Measurements from ENCODE around the gene PTCD3.

DNA sequence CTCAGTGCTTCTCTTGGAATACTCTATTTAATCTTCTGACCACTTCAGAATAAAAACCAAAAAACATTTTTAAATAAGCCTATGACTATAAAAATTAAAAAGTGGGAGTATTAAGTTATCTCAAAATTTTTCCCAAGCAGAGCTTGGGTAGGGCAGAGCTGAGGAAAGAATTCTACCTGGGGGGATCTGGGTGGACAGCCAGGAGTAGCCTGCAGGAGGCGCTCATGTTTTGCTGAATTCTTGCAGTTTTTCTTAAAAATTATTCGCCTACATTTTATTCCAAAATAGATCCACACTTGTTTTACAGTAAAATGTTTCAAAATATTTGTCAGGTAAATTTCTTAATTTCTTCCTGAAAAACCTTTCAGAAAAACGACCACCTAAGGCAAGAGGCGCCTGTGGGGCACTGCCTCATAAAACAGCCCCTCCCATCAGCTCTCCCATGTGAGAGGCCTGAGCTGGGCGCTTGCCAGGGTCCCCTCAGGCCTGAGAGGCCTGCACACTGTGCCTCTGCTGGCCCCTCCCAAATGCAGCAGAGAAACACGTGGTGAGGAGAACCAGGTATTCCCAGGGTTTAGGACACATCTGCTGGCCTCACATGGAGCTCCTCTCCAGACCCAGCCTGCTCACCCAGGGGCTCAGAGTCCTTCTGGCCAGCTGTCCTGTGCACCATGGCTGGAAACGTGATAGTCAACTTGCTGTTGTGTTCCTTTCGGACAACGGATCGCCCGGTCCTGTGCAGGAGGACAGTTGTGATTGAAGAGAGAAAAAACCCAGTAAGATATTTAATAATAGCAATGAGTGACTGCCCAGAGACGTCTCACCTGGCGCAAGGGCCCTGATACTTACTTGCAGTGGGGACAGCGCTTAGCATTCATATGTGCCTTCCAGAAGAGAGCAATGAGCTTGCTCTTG is 17.8 kb upstream of the PTCD3 start:
- TF ChIP-seq, protein P1, sequence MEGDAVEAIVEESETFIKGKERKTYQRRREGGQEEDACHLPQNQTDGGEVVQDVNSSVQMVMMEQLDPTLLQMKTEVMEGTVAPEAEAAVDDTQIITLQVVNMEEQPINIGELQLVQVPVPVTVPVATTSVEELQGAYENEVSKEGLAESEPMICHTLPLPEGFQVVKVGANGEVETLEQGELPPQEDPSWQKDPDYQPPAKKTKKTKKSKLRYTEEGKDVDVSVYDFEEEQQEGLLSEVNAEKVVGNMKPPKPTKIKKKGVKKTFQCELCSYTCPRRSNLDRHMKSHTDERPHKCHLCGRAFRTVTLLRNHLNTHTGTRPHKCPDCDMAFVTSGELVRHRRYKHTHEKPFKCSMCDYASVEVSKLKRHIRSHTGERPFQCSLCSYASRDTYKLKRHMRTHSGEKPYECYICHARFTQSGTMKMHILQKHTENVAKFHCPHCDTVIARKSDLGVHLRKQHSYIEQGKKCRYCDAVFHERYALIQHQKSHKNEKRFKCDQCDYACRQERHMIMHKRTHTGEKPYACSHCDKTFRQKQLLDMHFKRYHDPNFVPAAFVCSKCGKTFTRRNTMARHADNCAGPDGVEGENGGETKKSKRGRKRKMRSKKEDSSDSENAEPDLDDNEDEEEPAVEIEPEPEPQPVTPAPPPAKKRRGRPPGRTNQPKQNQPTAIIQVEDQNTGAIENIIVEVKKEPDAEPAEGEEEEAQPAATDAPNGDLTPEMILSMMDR (IDR thresholded peaks at IDR 0.05) = peak in 2 of 6 experiments; percentile 11 to 17
- TF ChIP-seq POLR2A (IDR thresholded peaks at IDR 0.05) = no peak

All from Peyer's patch (tissue), 4 donors.